Stimulated activated CD8-positive, alpha-beta memory T cell treated with anti-CD3 and anti-CD28 coated beads, Interleukin-7, amount 100 ng/mL, for 48 hours (primary cell): Measurements from ENCODE around the gene RPTOR.

Experiments used
- DNase-seq, 2 donors: peaks; one replicate each; pipeline ENCODE4 v3.0.0-alpha.2; 2020; ENCODE audit warnings: low read depth in 1 of 2; ENCODE audit errors: extremely low read depth in 1 of 2

RPTOR gene

DNA sequence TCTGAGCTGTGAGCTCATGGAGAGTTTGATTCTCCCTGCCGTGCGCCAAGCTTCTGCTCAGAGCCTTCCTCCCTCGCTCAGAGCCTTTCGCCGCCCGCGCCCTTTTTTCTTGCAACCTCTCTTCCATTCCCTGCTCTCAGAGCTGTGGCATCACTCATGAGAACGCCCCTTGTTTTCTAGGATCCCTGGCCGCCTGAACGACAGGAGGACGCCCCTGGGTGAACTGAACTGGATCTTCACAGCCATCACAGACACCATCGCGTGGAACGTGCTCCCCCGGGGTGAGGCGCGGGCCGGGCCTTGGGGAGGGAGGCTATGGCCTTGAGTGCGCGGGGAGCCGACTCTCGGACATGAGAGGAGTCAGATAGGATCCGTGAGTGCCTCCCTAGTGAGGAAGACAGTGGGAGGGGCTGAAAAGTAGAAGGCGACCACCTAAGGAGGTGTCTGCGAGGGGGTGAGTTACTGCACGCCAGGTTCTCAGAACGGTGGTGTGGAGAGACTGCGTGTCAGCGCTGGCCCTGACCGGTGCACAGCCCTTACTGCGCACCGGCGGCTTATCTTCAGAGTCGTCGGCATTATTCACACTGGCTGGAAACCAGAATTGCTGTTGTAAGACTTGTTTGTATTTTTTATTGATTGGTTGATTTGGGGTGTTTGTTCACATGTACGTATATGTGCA is 277.5 kb downstream of the RPTOR start:
- DNase-seq: no peak

DNA sequence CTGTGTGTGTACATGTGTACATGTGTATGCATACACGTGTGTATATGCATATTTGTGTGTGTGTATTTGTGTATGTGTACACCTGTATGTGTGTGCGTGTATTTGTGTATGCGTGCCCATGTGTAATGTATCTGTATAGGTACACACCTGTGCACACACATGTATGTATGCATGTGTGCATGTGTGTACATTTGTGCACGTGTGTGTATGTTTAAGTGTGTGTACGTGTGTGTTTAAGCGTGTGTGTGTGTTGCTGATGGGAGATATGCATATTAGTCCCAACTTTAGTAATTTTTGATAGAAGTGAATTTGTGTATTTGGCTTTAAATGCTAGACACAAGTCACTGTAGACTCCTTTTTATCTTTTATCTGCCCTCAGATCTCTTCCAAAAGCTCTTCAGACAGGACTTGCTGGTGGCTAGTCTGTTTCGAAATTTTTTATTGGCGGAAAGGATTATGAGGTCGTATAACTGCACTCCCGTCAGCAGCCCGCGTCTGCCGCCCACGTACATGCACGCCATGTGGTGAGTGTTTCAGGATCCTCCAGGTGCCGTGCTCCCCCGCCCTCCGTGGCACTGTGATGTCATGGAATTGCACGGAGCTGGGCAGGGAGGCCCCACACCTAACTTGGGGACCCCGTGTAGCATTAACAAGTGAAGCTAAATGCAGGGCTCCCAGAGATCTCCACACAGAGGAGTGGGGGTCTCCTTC is 278.2 kb downstream of the RPTOR start:
- no peak for DNase-seq

DNA sequence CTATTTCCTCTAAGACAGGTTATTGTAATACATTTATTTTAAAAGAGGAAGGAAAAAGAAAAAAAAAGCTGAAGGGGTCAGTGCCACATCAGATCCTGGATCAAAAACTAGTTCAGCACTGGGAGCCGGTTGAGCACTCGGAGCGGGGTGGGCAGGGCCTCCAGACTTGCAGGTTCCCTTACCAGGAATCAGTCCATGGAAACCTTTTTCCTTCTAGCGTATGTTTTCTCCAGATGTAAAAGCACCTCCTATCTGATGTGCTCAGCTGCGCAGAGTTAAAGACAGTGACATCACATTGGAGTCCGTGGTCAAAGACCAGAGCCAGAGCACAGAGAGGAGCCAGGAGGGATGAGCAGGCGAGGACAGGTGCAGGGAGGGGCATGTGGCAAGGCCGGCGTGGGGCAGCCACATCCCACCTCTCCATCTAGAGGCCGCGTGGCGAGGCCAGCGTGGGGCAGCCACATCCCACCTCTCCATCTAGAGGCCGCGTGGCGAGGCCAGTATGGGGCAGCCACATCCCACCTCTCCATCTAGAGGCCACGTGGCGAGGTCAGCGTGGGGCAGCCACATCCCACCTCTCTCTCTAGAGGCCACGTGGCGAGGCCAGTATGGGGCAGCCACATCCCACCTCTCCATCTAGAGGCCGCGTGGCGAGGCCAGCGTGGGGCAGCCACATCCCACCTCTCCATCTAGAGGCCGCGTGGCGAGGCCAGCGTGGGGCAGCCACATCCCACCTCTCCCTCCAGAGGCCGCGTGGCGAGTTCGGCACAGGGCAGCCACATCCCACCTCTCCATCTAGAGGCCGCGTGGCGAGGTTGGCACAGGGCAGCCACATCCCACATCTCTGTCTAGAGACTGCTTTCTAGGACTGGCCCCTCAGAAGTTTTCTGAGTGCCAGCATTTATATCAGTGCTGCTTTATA is 280.2 kb downstream of the RPTOR start:
- no peak for DNase-seq

DNA sequence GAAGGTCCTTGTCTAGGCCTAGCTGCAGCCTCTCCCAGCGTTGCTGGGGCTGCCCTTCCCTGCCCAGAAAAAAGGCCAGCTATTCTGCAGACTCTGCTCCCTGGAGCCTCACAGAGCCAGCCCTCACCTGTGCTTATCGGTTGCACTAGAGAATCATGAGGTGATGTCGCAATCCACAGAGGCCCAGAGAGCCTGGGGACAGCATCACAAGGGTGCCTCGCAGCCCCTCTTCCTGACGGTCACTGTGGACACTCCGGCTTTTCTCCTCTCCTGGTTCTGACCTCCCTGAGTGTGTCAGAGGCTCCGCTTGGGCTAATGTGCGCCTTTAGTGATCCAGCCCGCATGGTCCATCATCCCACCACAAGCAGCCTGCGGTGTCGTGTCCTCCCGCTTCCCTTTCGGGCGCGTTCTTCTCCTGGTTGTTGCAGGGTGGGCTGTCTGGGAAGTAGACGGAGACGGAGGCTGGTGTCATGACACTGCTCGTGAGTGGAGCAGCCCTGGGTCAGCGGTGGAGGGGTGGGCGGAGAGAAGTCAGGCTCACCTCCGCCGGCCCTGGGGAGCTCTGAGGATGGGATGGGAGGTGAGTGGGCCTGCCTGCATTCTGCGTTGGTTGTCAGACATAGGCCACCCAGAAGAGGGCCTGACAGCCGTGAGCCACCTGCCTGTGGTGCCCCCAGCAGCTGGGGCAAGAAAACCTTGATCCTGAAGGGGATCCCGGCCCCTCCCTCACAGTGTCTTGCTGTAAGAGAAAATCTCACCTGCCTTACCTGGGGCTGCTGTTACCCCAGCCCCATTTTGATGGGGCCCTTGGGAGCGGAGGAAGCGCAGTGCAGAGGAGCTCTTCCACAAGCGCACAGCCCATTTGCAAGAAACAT is 281.1 kb downstream of the RPTOR start:
- no peak for DNase-seq

DNA sequence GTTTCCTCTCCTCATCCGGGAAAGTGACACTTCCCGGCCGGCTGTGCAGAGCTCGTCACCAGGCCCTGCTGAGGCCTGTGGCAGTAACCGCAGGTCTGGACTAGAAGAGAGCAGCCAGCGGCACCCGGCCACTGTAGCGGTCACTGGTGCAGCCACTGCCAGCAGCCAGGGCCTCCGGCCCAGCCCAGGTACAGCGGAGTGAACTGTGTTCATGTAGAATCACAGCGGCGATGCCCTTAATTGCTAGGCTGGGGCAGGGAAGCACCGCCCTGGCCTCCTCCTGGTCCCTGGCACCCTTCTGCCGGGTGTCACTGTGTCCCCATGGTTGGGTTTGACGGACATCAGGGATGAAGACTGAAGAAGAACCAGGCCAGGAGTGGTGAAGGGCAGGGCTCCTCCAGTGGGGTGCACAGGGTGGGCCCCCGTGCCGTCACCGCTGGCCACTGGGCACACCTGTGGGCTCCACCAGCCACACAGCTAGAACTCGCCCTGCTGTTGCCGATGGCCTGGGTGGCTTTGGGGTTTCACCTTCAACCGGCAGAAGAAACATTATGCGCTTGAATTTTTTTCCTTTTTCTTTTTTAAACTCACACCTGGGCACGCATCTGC is 281.8 kb downstream of the RPTOR start:
- DNase-seq: no peak

DNA sequence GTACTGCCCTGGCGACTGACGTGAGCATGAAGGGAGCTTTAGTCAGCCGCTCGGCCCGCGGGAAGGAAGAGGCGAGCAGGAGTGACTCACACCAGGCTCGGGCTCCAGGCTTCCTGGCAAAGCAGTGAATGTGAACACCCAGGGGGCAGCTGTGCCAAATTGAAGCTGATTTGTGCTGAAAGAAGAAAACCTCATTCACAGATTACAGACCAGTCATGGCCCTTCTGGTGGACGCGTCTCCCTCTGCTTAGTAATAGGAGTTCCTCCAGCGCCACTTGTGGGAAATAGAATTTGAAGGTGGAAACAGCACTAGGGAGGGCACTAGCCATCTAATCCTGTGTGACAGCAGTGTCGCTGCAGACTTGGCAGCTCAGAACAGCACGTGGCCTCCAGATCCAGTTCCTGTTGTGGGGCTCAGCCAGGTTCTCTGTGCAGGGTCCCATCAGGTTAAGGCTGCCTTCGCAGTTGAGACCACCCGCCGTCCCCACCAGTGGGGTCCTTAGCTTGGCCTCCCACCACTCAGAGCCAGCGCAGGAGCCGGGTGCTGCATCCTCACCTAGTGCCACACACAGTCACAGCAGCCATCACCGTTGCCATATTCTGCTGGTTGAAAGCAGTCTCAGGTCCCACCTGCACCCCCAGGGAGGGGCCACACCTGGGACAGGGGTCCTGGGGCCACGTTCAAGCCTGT is 282.5 kb downstream of the RPTOR start:
- no peak for DNase-seq

DNA sequence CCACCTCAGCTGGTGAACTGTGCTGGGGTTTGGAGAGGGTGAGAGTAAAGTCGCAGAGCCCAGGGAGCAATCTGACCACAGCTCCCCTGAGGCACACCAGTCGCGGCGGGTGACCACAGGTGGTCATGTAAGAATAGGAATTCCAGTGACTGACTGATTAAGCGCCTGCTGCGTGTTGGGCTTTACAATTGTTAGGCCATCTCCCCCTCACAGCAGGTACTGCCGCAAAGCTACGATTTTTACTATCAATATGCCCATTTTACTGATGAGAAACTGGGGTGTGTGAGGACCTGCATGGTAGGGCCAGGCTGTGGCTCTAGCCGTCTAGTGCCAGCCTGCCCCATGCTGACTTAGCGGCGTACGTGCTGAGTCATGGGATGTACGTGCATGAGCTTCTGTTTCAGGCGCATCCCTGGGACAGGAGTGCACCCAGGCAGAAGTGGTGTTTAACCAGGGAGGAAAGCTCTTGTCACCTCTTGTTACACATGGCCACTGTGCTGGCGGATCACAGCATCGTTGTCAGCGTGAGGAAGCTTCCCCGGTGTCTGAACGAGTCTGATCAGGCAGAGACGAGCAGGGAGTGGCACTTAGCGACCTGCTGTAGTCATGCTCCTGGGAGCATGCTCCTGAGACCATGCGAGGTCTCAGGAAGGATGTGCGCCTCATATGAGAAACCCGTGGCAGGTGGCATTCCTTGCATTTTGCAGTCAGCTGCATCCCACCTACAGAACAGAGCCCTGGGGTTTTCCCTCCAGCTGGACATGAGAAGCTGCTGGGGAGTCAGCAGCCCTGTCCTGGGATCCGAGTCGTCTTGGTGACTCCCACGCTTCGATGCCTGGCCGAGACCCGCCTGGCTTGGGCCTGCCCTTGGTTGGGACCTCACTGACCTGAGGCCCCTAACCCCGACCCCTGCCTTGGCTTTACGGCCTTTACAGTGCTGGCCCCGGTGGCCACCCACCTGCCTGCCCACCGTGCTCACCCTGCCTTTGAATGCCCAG is 283.3 kb downstream of the RPTOR start:
- DNase-seq: no peak

DNA sequence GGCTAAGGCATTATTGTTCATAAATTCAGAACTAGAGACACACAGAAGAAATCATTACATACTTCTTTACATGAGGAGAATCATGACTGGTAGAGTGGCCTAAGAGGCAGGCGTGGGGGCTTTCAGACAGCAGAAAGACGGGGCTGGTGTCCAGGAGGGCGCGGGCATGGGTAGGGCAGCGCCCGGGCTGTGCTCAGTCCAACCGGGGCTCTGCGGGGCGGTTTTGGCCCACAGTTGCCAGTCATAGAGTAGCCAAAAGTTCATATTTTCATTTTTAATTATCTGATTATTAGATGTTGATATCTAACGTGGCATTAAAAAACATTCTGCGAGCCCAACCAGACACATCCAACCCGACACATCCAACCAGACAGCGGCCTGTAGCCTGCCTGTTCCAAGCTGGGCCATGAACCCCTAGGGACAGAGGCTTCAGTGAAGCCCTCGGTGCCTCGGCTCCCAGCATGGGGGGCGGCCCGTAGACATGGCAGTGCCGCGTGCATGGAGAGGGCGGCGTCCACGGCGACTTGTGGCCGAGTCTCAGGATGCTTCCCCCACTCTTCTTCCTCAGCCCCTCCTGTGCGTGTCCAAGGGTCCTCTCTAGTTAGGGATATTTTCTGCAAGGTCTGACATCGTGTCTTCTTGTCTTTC is 284.7 kb downstream of the RPTOR start:
- no peak for DNase-seq

DNA sequence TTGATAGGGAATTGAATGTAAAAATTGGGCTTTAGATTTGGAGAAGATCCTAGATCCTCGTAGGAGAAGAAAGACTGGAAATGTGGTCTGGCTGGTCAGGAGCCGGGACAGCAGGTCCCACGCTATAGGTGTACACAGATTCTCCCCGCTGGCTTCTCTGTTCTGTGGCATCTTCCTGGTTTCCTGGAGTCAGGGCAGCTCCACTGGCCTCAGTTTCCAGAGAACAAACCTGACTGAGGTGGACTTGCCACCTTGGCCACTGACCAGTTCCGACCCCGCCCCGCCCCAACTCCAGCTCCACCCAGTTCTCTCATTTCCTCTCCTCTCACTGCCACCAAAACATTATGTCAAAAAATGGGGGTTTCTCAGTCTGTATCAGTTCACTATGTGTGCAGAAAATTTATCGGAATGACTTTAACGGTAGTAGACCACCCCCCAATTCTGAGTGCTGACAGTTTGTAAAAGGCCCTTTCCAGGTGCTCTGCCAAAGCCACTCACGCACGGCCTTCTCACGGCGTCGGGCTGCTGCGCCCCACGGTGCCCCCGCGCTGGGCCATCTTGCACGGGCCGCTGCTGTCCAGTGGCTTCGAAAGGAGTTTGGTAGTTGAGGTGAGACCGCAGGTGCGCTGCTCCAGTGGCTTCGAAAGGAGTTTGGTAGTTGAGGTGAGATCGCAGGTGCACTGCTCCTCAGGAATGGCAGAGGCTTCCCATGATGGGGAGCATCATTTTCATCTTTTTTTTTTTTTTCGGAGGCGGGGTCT is 285.6 kb downstream of the RPTOR start:
- no peak for DNase-seq

DNA sequence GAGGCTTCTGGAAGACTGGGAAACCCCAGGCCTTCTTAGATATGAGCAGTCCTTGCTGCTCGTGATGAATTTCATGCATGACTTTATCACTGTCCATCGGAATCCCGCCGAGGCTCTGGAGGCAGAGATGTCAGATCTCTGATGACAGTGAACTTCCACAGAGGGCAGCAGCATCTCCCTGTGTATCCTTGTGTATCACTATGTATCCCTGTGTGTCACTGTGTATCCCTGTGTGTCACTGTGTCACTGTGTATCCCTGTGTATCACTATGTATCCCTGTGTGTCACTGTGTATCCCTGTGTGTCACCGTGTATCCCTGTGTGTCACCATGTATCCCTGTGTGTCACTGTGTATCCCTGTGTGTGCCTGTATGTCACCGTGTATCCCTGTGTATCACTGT is 286.9 kb downstream of the RPTOR start:
- no peak for DNase-seq

DNA sequence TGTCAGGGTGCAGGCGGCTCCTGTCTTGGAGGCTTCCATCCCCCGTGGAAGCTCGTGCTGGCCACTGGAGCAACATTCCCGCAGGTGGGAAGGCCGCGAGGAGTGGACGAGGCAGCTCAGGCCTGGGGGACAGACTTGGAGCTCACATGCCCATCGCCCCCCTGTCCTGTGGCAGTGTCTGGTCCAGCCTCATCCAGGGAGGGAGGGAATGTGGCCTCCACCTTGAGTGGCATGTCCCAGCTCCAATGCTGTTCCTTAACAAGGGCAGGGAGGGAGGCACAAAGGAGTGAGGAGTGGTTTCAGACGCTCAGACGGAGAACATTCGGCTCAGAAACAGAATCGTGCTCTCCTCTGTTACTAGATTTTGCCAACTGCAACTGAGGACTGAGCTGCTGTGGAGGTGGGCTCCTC is 287.6 kb downstream of the RPTOR start:
- DNase-seq: no peak

DNA sequence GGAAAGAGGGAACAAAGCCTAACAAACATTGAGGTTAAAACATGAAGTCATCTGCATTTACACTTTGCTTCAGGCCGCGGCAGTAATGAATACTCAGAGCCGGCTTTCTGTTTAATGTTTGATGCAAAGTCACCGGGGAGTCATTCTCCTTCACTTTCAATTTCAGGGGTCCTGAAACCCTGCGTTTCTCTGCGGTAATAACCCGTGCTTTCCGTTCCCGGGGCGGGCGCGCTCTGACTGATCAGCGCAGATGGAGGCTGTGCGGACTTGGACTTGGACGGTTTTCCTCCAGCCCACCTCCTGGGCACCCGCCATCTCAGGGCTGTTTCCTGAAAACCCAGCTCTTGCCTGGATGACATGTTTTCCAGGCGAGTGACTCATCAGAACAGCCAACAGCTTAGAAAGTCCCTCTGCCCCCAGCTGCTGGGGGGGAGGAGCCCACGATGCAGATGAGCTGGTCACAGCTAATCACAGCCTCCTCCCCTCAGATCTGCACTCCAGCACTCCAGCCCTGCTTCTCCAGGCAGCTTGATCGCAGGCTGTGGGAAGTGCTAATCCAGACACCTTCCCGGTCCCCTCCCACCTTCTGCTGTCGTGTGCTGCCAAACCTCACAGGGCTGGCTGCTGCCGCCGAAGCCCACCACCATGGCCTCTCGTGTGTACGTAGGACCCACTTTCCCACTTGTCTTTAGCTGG is 288.4 kb downstream of the RPTOR start:
- DNase-seq: peak; percentile 73 to 81

DNA sequence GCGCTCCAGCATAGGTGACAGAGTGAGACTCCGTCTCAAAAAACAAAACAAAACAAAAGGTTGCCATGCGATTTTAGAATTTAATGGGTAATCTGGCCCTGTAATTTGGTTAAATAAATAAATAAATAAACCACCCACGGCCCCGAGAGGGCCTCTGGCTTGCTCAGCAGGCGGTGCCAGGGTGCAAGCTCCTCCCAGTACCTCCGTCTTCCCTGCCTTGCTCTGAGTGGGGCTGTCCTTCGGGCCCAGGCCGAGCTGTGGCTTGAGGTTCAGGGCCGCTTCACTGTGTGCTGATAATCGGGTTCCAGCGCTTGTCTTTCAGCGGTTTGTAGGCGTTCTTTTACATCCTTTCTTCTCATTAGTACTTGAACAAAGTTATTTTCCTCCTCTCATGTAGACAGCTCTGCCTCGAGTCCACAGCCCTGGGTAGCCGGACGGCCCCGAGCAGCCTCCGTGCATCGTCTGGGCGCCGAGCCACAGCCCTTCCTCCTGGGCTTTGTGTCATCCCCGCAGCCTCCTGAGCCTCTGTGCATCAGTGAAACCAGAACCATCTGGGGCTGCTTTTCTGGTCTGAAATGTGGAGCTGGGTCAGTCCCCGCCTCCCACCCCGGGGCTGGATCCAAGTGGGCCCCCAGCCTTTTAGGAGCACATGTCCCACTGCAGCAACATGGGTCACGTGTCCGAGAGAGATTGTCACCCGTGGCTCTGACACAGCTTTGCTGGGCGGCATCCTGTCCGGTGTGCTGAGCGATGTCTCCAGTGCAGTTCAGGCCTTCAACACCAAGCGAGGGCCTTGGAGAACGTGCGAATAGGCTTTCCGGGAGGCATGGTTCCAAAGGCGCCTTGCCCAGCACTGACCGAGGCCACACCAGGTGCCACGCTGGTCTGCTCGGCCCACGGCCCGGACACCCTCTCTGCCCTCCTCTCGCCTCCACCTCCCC is 289.6 kb downstream of the RPTOR start:
- DNase-seq: no peak

DNA sequence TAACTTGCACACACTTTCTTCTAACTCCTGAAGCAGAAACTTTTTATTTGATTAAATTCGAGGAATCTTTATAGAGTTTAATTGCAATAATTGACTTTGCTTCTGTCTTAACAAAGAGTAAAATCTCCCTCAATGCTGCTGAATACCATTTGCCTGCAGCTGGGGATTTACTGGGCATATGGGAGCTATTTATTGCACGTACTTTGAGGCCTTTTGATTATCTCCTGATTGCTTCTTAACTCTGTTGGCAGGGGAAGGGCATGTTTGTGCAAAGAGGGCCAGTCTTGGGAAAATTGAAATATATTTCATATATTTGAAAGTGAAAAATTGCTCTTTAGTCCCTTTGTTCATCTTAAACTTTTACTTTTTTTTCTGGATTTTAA is 290.2 kb downstream of the RPTOR start:
- no peak for DNase-seq

DNA sequence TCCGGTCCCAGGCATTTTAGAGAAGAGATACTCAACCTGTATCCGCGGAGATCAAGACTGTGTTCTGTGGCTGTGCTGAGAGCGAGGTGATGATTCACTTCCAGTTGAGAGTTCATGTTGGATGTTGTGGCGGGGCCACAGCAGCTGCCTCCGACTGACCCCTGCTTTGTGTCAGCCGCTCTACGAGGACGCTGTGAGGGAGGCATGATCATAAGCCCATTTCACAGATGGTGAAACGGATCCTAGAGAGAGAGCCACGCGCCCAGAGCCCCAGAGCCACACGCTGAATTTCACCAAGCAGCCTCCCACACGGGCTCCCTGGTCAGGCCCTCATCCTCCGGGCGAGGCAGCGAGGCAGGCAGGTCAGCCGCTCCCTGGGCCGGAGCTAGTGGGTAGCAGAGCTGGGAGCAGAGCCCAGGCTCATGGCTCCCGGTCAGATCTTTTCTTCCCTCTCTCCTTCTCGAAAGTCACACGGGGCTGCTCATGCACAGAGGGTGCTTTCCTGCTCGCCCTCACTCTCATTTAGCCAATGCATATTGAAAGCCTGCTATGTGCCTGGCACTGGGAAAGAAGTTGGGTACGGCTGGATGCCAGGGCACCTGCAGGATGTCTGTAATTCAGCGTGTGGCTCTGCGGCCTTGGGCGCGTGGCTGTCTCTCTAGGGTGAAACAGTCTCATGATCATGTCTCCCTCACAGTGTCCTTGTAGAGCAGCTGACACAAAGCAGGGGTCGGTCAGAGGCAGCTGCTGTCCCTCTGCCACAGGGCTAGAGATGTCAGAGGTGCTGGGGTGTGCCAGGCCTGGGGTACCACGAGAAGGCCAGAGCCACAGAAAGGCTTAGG is 291.4 kb downstream of the RPTOR start:
- no peak for DNase-seq
